GM21390 (cell line): Measurements from ENCODE around the gene GAGE12F.
"Not testable (repeated sequence)": the region's sequence is repeated elsewhere in the genome, so short reads cannot be mapped to it uniquely, and the experiment has no call there.

Source experiments
- ATAC-seq: cut with Tn5 transposase; IDR thresholded peaks from one replicate; pipeline ENCODE4 v1.9.1; 2021; ENCODE audit not compliant: unreplicated experiment

GAGE12F gene, protein sequence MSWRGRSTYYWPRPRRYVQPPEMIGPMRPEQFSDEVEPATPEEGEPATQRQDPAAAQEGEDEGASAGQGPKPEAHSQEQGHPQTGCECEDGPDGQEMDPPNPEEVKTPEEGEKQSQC

DNA sequence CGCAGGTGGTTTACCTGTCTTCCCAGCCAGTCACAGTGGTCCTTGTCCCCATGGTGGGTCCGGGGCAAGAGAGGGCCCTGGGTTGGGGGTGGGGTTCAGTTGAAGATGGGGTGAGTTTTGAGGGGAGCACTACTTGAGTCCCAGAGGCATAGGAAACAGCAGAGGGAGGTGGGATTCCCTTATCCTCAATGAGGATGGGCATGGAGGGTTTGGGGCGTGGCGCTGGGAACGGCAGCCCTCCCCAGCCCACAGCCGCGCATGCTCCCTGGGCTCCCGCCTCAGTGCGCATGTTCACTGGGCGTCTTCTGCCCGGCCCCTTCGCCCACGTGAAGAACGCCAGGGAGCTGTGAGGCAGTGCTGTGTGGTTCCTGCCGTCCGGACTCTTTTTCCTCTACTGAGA lies at the start of gene GAGE12F:
Gene GAGE12F (plus strand): TSS at position 301 of the 400 bp plus-strand sequence. CDS start 1,155 bp downstream, outside the sequence.
- not testable (repeated sequence) for ATAC-seq

DNA sequence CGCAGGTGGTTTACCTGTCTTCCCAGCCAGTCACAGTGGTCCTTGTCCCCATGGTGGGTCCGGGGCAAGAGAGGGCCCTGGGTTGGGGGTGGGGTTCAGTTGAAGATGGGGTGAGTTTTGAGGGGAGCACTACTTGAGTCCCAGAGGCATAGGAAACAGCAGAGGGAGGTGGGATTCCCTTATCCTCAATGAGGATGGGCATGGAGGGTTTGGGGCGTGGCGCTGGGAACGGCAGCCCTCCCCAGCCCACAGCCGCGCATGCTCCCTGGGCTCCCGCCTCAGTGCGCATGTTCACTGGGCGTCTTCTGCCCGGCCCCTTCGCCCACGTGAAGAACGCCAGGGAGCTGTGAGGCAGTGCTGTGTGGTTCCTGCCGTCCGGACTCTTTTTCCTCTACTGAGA lies 28.8 kb upstream of the GAGE12F start, which contains the start of gene GAGE12C:
Gene GAGE12C (plus strand): TSS at position 301 of the 400 bp plus-strand sequence. CDS start 1,155 bp downstream, outside the sequence.
- not testable (repeated sequence) for ATAC-seq

DNA sequence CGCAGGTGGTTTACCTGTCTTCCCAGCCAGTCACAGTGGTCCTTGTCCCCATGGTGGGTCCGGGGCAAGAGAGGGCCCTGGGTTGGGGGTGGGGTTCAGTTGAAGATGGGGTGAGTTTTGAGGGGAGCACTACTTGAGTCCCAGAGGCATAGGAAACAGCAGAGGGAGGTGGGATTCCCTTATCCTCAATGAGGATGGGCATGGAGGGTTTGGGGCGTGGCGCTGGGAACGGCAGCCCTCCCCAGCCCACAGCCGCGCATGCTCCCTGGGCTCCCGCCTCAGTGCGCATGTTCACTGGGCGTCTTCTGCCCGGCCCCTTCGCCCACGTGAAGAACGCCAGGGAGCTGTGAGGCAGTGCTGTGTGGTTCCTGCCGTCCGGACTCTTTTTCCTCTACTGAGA lies 19.2 kb upstream of the GAGE12F start, which contains the start of gene GAGE12D:
Gene GAGE12D (plus strand): TSS at position 301 of the 400 bp plus-strand sequence. CDS start 1,155 bp downstream, outside the sequence.
- ATAC-seq = not testable (repeated sequence)

DNA sequence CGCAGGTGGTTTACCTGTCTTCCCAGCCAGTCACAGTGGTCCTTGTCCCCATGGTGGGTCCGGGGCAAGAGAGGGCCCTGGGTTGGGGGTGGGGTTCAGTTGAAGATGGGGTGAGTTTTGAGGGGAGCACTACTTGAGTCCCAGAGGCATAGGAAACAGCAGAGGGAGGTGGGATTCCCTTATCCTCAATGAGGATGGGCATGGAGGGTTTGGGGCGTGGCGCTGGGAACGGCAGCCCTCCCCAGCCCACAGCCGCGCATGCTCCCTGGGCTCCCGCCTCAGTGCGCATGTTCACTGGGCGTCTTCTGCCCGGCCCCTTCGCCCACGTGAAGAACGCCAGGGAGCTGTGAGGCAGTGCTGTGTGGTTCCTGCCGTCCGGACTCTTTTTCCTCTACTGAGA lies 9.7 kb upstream of the GAGE12F start, which contains the start of gene GAGE12E:
Gene GAGE12E (plus strand): TSS at position 301 of the 400 bp plus-strand sequence. CDS start 1,155 bp downstream, outside the sequence.
- not testable (repeated sequence) for ATAC-seq

DNA sequence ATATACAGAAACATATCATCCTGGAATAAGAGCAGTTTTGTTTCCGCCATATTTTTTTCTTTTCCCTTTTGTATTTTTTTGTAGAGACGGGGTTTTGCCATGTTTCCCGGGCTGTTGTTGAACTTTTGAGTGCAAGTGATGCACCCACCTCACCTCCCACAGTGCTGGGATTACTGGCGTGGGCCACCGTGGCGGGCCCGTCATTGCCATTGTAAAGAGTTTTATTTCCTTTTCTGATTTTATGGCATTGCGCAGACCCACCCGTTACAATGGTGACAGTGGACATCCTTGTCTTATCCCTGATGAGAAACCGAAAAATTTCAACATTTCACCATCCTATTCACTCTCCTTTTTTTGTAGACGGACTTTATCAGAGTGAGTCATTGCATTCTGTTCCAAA lies 8.1 kb downstream of the GAGE12F start:
- not testable (repeated sequence) for ATAC-seq

DNA sequence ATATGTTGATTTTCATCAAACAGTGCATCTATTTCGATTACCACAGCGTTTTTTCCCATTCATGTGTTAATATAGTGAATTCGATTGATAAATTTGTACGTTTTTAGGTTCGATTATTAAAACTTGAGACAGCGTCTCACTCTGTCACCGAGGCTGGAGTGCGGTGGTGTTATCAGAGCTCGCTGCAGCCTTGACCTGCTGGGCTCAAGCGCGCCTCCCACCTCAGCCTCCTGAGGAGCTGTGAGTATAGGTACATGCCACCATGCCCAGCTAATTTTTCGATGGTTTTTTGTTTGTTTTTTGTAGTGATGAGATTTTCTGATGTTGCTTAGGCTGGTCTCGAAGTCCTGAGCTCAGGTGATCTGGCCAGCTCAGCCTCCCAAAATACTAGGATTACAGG lies 8.5 kb downstream of the GAGE12F start:
- ATAC-seq = not testable (repeated sequence)

DNA sequence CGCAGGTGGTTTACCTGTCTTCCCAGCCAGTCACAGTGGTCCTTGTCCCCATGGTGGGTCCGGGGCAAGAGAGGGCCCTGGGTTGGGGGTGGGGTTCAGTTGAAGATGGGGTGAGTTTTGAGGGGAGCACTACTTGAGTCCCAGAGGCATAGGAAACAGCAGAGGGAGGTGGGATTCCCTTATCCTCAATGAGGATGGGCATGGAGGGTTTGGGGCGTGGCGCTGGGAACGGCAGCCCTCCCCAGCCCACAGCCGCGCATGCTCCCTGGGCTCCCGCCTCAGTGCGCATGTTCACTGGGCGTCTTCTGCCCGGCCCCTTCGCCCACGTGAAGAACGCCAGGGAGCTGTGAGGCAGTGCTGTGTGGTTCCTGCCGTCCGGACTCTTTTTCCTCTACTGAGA lies 9.5 kb downstream of the GAGE12F start, which contains the start of gene GAGE12G:
Gene GAGE12G (plus strand): TSS at position 301 of the 400 bp plus-strand sequence. CDS start 1,155 bp downstream, outside the sequence.
- not testable (repeated sequence) for ATAC-seq

DNA sequence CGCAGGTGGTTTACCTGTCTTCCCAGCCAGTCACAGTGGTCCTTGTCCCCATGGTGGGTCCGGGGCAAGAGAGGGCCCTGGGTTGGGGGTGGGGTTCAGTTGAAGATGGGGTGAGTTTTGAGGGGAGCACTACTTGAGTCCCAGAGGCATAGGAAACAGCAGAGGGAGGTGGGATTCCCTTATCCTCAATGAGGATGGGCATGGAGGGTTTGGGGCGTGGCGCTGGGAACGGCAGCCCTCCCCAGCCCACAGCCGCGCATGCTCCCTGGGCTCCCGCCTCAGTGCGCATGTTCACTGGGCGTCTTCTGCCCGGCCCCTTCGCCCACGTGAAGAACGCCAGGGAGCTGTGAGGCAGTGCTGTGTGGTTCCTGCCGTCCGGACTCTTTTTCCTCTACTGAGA lies 19.0 kb downstream of the GAGE12F start, which contains the start of gene GAGE12H:
Gene GAGE12H (plus strand): TSS at position 301 of the 400 bp plus-strand sequence. CDS start 1,155 bp downstream, outside the sequence.
- not testable (repeated sequence) for ATAC-seq

DNA sequence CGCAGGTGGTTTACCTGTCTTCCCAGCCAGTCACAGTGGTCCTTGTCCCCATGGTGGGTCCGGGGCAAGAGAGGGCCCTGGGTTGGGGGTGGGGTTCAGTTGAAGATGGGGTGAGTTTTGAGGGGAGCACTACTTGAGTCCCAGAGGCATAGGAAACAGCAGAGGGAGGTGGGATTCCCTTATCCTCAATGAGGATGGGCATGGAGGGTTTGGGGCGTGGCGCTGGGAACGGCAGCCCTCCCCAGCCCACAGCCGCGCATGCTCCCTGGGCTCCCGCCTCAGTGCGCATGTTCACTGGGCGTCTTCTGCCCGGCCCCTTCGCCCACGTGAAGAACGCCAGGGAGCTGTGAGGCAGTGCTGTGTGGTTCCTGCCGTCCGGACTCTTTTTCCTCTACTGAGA lies 28.6 kb downstream of the GAGE12F start, which contains the start of gene GAGE2A:
Gene GAGE2A (plus strand): TSS at position 301 of the 400 bp plus-strand sequence. CDS start 1,155 bp downstream, outside the sequence.
- not testable (repeated sequence) for ATAC-seq

DNA sequence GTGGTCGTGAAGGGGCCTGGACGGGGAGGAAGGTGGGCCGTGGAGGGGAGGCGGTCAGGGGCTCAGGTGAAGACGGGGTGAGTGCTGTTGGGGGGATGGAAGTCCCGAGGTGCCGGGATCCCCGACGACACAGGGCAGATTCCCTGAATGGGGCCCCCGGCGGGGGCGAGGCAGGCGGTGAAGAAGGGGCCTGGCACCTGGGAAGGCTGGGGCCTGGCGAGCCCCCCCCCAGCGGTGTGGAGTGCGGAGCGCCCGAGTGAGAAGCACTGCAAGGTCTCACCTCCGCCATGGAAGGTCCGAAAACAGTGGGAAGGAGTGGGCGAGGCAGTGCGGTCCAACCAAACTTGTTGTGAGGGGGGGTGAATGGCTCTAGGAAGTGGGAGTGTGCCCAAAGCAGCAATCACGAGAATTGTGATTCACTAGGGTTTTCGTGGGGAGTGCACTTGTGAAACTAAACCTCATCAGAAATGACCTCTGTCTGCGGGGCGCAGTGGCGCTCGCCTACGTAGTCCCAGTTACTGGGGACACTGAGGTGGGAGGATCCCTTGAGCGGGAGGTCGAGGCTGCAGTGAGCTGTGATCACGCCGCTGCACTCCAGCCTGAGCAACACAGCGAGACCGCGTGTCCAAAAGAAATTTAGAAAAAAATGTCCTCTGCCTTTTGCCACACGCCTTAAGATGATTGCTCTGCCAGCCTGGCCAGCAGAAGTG lies 29.3 kb downstream of the GAGE12F start:
- ATAC-seq = not testable (repeated sequence)

DNA sequence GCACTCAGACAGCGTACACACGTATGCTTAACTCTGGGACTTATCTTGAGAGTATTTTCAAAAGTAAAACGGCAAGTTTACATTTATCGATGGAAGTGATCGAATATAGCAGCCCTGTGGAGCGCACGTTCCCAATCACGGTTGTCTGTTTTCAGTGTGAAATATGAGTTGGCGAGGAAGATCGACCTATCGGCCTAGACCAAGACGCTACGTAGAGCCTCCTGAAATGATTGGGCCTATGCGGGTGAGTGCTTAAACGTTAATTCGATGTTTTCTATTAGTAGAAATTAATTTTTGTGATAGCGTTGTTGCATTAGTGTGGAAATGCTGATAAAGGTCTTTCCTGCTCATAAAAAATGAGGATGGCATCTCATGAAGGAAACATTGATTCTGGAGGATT lies 29.8 kb downstream of the GAGE12F start:
- not testable (repeated sequence) for ATAC-seq

DNA sequence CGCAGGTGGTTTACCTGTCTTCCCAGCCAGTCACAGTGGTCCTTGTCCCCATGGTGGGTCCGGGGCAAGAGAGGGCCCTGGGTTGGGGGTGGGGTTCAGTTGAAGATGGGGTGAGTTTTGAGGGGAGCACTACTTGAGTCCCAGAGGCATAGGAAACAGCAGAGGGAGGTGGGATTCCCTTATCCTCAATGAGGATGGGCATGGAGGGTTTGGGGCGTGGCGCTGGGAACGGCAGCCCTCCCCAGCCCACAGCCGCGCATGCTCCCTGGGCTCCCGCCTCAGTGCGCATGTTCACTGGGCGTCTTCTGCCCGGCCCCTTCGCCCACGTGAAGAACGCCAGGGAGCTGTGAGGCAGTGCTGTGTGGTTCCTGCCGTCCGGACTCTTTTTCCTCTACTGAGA lies 38.1 kb downstream of the GAGE12F start, which contains the start of gene GAGE1:
Gene GAGE1 (plus strand): TSS at position 301 of the 400 bp plus-strand sequence. CDS start 1,155 bp downstream, outside the sequence.
- ATAC-seq = not testable (repeated sequence)

DNA sequence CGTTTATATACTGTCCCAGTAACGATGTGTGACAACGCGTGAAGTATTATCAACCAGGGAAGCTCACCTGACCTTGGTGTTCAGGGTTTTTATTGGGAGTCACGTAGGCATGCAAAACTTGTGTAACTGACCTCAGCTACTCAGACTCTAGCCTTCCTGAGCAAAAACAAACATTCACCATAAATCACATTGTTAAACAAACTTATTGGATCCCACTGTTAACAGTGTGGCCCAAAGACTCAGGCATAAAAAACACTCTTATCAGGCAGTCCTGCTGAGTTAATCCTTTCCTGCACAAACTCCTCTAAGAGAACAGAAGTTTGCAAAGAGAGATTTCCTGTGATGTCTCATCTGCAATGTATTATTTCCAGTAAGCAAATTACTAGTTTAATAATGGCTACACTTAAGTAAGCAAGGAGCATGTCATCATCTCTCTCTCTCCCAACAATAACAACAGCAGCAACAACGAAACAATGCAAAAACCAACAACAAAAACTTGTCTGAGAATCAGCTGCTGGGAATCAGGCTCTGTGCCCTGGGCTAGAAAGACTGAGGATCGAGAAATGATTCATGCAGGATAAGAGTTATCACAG lies 50.2 kb downstream of the GAGE12F start:
- ATAC-seq = no peak
